Activated CD8-positive, alpha-beta memory T cell treated with anti-CD3 and anti-CD28 coated beads for 36 hours (primary cell): ENCODE measurements around the gene SOD1. TPM values are rescaled to one million over a fixed set of nuclear protein-coding genes. Genes with fewer than 3 reads are reported as not detected.

Source experiments
- CTCF ChIA-PET: fragments of 350-600 bp; sonication (Branson Sonifier 250); formaldehyde crosslinking; loops from one replicate; lab custom pipeline; 2021; ENCODE audit warnings: antibody characterized with exemption; lab: Charles Lee
- POLR2A ChIA-PET: fragments of 350-600 bp; sonication (Branson Sonifier 250); formaldehyde crosslinking; loops from one replicate; lab custom pipeline; 2021; ENCODE audit warnings: antibody characterized with exemption; lab: Charles Lee
- total RNA-seq, 2 experiments: library from RNA; stranded (reverse); gene quantifications; one replicate each; pipeline ENCODE4 v1.2.3, GENCODE V29; 2021

Gene SOD1
- total RNA-seq, 2 experiments from 2014 or later, result 300 to 308 TPM

DNA sequence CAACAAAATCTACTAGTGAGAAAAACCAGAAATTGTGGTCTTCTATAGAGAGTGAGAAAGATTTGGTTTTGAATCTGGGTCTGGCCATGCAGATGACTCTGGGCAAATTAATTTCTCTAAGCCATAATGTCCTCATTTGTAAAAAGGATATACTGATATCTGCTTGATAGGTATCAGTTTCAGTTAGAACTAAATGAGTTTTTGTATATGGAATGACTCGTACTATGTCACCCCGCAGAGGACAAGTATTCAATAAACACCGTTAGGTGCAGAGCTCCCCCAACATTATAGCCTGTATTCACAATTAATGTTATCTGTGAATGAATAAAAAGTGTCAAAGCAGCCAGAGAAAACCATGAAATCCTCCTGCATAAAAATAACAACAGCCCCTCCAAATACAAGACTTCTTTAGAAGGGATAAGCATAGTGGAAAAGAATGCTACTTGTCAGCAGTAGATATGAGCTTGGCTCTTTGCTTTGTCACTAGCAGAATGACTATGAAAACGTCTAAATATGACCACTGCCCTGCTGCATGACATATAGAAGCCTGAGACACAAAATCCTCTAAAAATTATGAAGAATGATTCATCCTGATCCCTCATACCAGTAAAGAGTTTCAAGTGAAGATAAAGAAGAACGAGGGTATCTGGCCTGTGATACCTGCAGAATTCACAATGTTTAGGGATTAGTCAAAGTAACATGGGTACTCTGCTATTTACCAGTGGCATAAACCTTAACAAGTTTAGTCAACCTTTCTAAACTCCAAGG is 54.7 kb downstream of the SOD1 start:
- ChIA-PET CTCF (no interaction called here), POLR2A (interaction anchor here (0.6 to 0.9 kb wide), 2 partner anchors 17 to 153 kb away, joined by 3 read pairs; no protein-coding TSS in a partner anchor)

DNA sequence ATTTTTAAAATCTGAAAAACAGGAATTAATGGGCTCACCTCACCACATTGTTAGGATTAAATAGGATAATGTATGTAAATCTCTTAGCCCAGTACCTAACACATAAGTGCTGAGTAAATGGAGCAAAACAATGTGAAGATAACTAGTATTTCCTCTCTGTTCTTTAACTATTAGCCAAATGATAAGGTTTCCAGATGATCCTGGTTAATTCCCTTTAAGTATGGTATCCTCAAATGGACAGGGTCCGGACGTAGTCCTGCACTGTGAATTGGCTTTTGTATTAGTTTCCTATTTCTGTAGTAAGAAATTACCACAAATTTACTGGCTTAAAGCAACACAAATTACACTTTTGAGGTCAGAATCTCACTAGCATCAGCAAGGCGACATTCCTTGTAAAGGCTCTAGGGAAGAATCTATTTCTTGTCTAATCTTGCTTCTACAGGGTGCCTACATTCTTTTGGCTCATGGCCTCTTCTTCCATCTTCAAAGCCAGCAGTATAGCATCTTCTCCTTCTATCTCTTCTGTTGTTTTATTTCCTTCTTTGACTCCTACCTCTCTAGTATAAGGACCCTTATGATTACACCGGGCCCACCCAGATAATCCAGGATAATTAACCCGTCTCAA is 55.4 kb downstream of the SOD1 start:
- ChIA-PET CTCF (no interaction called here), POLR2A (interaction anchor here (0.9 kb wide), 1 partner anchor 17 kb away, joined by 3 read pairs; no protein-coding TSS in a partner anchor)

DNA sequence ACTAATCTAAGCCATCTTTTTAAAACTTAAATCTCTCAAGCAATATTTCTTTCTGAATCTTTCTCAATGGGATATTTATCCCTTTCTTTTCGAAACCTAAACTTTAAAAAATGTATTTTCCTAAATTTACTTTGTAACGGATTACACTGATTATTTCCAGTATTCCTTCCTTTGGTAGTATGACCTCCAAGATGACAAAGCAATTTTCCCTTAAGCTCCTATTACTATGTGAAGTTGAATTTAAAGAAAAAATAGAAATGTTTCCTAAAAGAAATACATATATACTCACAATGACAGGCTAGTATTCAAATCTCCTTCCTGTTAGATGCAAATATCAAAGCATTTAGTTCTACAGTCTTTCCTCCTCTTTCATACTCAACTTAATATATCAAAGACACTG is 56.6 kb downstream of the SOD1 start:
- CTCF ChIA-PET, result no interaction called here

More for the DNA sequence above, 56.6 kb downstream of the SOD1 start:
- POLR2A ChIA-PET, result no interaction called here

Other genes starting within 250 kb of the SOD1 start
- 10 to 100 TPM; 54.0 to 55.2 TPM for gene SCAF4, start 72.4 kb downstream of the SOD1 start, total RNA-seq
- gene HUNK, start 213.3 kb downstream of the SOD1 start, total RNA-seq, result under 1 TPM in 1 of 2 experiments, not detected in 1; 0.15 TPM